H1 (cell line): ENCODE data around the gene CLVS2. TPM values are rescaled to one million over a fixed set of nuclear protein-coding genes. Genes with fewer than 3 reads are reported as not detected.

ENCODE experiments used
- CTCF ChIA-PET: fragments of 300-600 bp; sonication (Branson Sonifier 250); formaldehyde crosslinking; loops from one replicate; lab custom pipeline; 2021; ENCODE audit not compliant: partially characterized antibody; lab: Charles Lee
- POLR2A ChIA-PET: fragments of 300-600 bp; sonication (Branson Sonifier 250); formaldehyde crosslinking; loops from one replicate; lab custom pipeline; 2021; ENCODE audit warnings: inconsistent platforms; ENCODE audit not compliant: partially characterized antibody; lab: Charles Lee
- DNase-seq, 2 experiments: peaks; one replicate each; pipeline versions ENCODE4 v3.0.0 to v3.0.0-alpha.2; 2010 to 2022; ENCODE audit warnings: low spot score in 2 of 2, low read depth in 1 of 2, mixed read lengths in 1 of 2
- FAIRE-seq: peaks from 2 replicates; lab custom pipeline; 2011; peaks lifted over from hg19 to GRCh38; lab: Jason Lieb, UNC
- H2AFZ ChIP-seq: 2 replicates; pipeline ENCODE4 v1.8.1; 2012; ENCODE audit warnings: low read length, inconsistent platforms
- H2AK5ac ChIP-seq: 2 replicates; pipeline ENCODE4 v1.6.1; 2013; ENCODE audit warnings: low read depth, low read length
- H2BK120ac ChIP-seq: replicated peaks from 2 replicates; pipeline ENCODE3; 2013; ENCODE audit warnings: low read depth, low read length, inconsistent platforms
- H2BK12ac ChIP-seq: 2 replicates; pipeline ENCODE4 v1.6.1; 2013; ENCODE audit warnings: low read depth, low read length
- H2BK15ac ChIP-seq: 2 replicates; pipeline ENCODE4 v1.6.1; 2013; ENCODE audit warnings: low read length
- H2BK20ac ChIP-seq: 2 replicates; pipeline ENCODE4 v1.6.1; 2013; ENCODE audit warnings: low read length
- H2BK5ac ChIP-seq: 2 replicates; pipeline ENCODE4 v1.6.1; 2013; ENCODE audit warnings: low read depth, low read length
- H3K14ac ChIP-seq: 2 replicates; pipeline ENCODE4 v1.6.1; 2013; ENCODE audit warnings: inconsistent platforms; ENCODE audit not compliant: insufficient read length
- H3K18ac ChIP-seq: 2 replicates; pipeline ENCODE4 v1.6.1; 2013; ENCODE audit warnings: low read length; ENCODE audit errors: extremely low read depth
- H3K23ac ChIP-seq: 2 replicates; pipeline ENCODE4 v1.6.1; 2013; ENCODE audit warnings: inconsistent platforms; ENCODE audit not compliant: insufficient read length
- H3K23me2 ChIP-seq: 2 replicates; pipeline ENCODE4 v1.6.1; 2013; ENCODE audit warnings: low read depth, low read length
- H3K27ac ChIP-seq: 2 replicates; pipeline ENCODE4 v1.6.1; 2011; ENCODE audit warnings: low read depth, low read length, inconsistent platforms
- H3K27me3 ChIP-seq, 4 experiments: replicated peaks in 1 of 4; 1 replicate in 1 of 4; 2 replicates in 3 of 4; pipeline versions ENCODE4 v1.6.1 to v1.8.1; 2011 to 2013; ENCODE audit warnings: low read length in 3 of 4, mild to moderate bottlenecking in 3 of 4, inconsistent platforms in 2 of 4, mixed read lengths in 2 of 4, moderate library complexity in 1 of 4; ENCODE audit not compliant: control insufficient read depth in 3 of 4, insufficient read depth in 3 of 4; ENCODE audit errors: extremely low read depth in 1 of 4
- H3K36me3 ChIP-seq, 4 experiments: 2 replicates each; pipeline versions ENCODE4 v1.6.1 to v1.8.1; 2011 to 2013; ENCODE audit warnings: mild to moderate bottlenecking in 4 of 4, low read length in 3 of 4, moderate library complexity in 2 of 4, control low read depth in 1 of 4, inconsistent platforms in 1 of 4; ENCODE audit not compliant: insufficient read depth in 4 of 4, control insufficient read depth in 2 of 4
- H3K4ac ChIP-seq: replicated peaks from 2 replicates; pipeline ENCODE3; 2013; ENCODE audit warnings: low read length, low read depth, mixed read lengths, inconsistent platforms; ENCODE audit not compliant: insufficient read length
- H3K4me1 ChIP-seq, 4 experiments: replicated peaks in 1 of 4; 1 replicate in 1 of 4; 2 replicates in 3 of 4; pipeline versions ENCODE4 v1.6.1 to v1.8.1; 2011 to 2013; ENCODE audit warnings: low read length in 3 of 4, inconsistent platforms in 2 of 4, mixed read lengths in 1 of 4; ENCODE audit not compliant: insufficient read depth in 4 of 4, control insufficient read depth in 3 of 4
- H3K4me2 ChIP-seq, 2 experiments: 2 replicates each; pipeline versions ENCODE4 v1.6.1 to v1.8.1; 2011 to 2013; ENCODE audit warnings: low read depth in 2 of 2, low read length in 2 of 2, control low read depth in 1 of 2, inconsistent platforms in 1 of 2, mild to moderate bottlenecking in 1 of 2; ENCODE audit not compliant: insufficient read depth in 1 of 2
- H3K4me3 ChIP-seq, 4 experiments: fragments of 200-600, 300-600 bp in 1 of 4; sonication (generic), shearing (Covaris generic), sonication (Bioruptor Twin) in 1 of 4; 2 replicates each; pipeline versions ENCODE4 v1.5.1 to v1.8.1; 2011 to 2016; ENCODE audit warnings: low read length in 4 of 4, low read depth in 3 of 4, control low read depth in 2 of 4, inconsistent platforms in 2 of 4, mild to moderate bottlenecking in 2 of 4, mixed read lengths in 1 of 4, moderate library complexity in 1 of 4; ENCODE audit not compliant: insufficient read depth in 2 of 4; ENCODE audit errors: extremely low read depth in 1 of 4
- H3K56ac ChIP-seq: replicated peaks from 2 replicates; pipeline ENCODE3; 2013; ENCODE audit warnings: low read depth, mild to moderate bottlenecking, mixed read lengths, low read length, inconsistent platforms; ENCODE audit not compliant: insufficient read length
- H3K79me1 ChIP-seq: 2 replicates; pipeline ENCODE4 v1.6.1; 2013; ENCODE audit warnings: low read depth, low read length, control low read depth
- H3K79me2 ChIP-seq, 2 experiments: 2 replicates each; pipeline versions ENCODE4 v1.6.1 to v1.8.1; 2012 to 2013; ENCODE audit warnings: low read length in 2 of 2, mild to moderate bottlenecking in 2 of 2, inconsistent platforms in 1 of 2; ENCODE audit not compliant: insufficient read depth in 2 of 2, control insufficient read depth in 1 of 2
- H3K9ac ChIP-seq, 4 experiments: replicated peaks in 1 of 4; 1 replicate in 1 of 4; 2 replicates in 3 of 4; pipeline versions ENCODE4 v1.6.1 to v1.8.1; 2011 to 2013; ENCODE audit warnings: low read depth in 3 of 4, low read length in 3 of 4, control low read depth in 2 of 4, mild to moderate bottlenecking in 2 of 4, moderate library complexity in 2 of 4, inconsistent platforms in 1 of 4; ENCODE audit errors: extremely low read depth in 1 of 4
- H3K9me3 ChIP-seq, 2 experiments: 2 replicates each; pipeline versions ENCODE4 v1.6.1 to v1.8.1; 2012 to 2013; ENCODE audit warnings: mild to moderate bottlenecking in 2 of 2, moderate library complexity in 2 of 2, control low read depth in 1 of 2, inconsistent platforms in 1 of 2, low read depth in 1 of 2, low read length in 1 of 2, mixed read lengths in 1 of 2; ENCODE audit not compliant: insufficient read depth in 2 of 2
- H4K20me1 ChIP-seq, 2 experiments: replicated peaks in 1 of 2; 2 replicates each; pipeline versions ENCODE3 to v1.8.1; 2011 to 2013; ENCODE audit warnings: inconsistent platforms in 2 of 2, low read length in 2 of 2, mild to moderate bottlenecking in 1 of 2; ENCODE audit not compliant: insufficient read depth in 2 of 2, control insufficient read depth in 1 of 2
- H4K5ac ChIP-seq: 2 replicates; pipeline ENCODE4 v1.6.1; 2013; ENCODE audit warnings: low read length, low read depth, mixed read lengths, inconsistent platforms; ENCODE audit not compliant: insufficient read length
- H4K8ac ChIP-seq: 2 replicates; pipeline ENCODE4 v1.8.0; 2013; ENCODE audit warnings: mild to moderate bottlenecking, moderate library complexity, low read length, inconsistent platforms; ENCODE audit not compliant: insufficient read depth; ENCODE audit errors: extremely low read depth
- H4K91ac ChIP-seq: replicated peaks from 2 replicates; pipeline ENCODE3; 2013; ENCODE audit warnings: low read length, mixed read lengths, inconsistent platforms; ENCODE audit not compliant: insufficient read length
- CHD1 ChIP-seq: IDR thresholded peaks from 2 replicates; pipeline ENCODE4 v1.6.1; 2012; ENCODE audit warnings: low read depth, low read length, improper control_type of control experiment
- CTCF ChIP-seq, 3 experiments: IDR thresholded peaks; 1 replicate in 2 of 3; 2 replicates in 1 of 3; pipeline versions ENCODE4 v1.5.1 to v1.6.1; 2011; ENCODE audit warnings: low read length in 3 of 3, mild to moderate bottlenecking in 3 of 3, inconsistent platforms in 2 of 3, low read depth in 1 of 3, moderate library complexity in 1 of 3; ENCODE audit not compliant: insufficient read depth in 1 of 3; ENCODE audit errors: control extremely low read depth in 1 of 3
- FOSL1 ChIP-seq: IDR thresholded peaks from 2 replicates; pipeline ENCODE4 v1.6.1; 2011; ENCODE audit warnings: mild to moderate bottlenecking, low read depth, low read length, moderate library complexity; ENCODE audit not compliant: insufficient read depth
- PHF8 ChIP-seq: fragments of 200-600 bp; sonication (generic); conservative IDR thresholded peaks from 2 replicates; pipeline ENCODE4 v1.7.1; 2012; ENCODE audit warnings: low read depth, mild to moderate bottlenecking, inconsistent platforms, low read length, moderate library complexity
- POLR2A ChIP-seq, 2 experiments: IDR thresholded peaks; 1 replicate in 1 of 2; 2 replicates in 1 of 2; pipeline ENCODE4 v1.6.1; 2011; ENCODE audit warnings: low read depth in 2 of 2, low read length in 2 of 2, mild to moderate bottlenecking in 2 of 2; ENCODE audit errors: control extremely low read depth in 1 of 2
- POLR2AphosphoS5 ChIP-seq: IDR thresholded peaks from 2 replicates; pipeline ENCODE4 v1.6.1; 2011; ENCODE audit warnings: low read depth, low read length
- SIRT6 ChIP-seq: IDR thresholded peaks from one replicate; pipeline ENCODE4 v1.7.1; 2012; ENCODE audit warnings: low read length, inconsistent platforms
- ZNF274 ChIP-seq: IDR thresholded peaks from 2 replicates; pipeline ENCODE4 v1.7.0; 2012; ENCODE audit warnings: low read length, borderline replicate concordance; ENCODE audit errors: extremely low read depth
- WGBS, 2 experiments: shearing (Covaris generic) in 1 of 2; methylation state at CpG; one replicate each; pipeline versions ENCODE4 v1.1.6 to v1.1.7; 2013 to 2015; ENCODE audit warnings: low lambda C conversion rate in 2 of 2, mixed read lengths in 2 of 2, inconsistent platforms in 1 of 2, low coverage in 1 of 2, missing lambda C conversion rate in 1 of 2; ENCODE audit not compliant: insufficient replicate concordance in 2 of 2, insufficient coverage in 1 of 2, insufficient read length in 1 of 2; ENCODE audit errors: extremely low coverage in 1 of 2, missing lambda C conversion rate in 1 of 2; 5-methylcytosine and 5-hydroxymethylcytosine counted together
- polyA plus RNA-seq, 7 experiments: library from polyadenylated mRNA; depleted of rRNA in 3 of 7; stranded (reverse) in 5 of 7; unstranded in 2 of 7; fragments of >200 nt in 5 of 7; fragments of 200-250 nt in 2 of 7; gene quantifications; 1 replicate in 5 of 7; 2 replicates in 1 of 7; 4 replicates in 1 of 7; pipeline versions ENCODE4 v1.2.1 to v1.2.3, GENCODE V29; 2011 to 2013; ENCODE audit warnings: missing spikeins in 2 of 7, mixed read lengths in 2 of 7
- total RNA-seq: library from RNA; stranded (reverse); fragmentation: NEBNext Ultra II Directional; extraction: Animal tissue kit (Norgen Biotek cat#: 25700); gene quantifications from 2 replicates; pipeline ENCODE4 v1.2.1, GENCODE V29; 2021

CLVS2 gene
- total and polyA plus RNA-seq, 2 of the 8 experiments (the other 6 are each of a cell fraction or from before 2014, with no cell fraction given) = 0.30 to 0.73 TPM

- no peaks in the 10 kb centered on the region for H3K79me2 ChIP-seq
- H2BK20ac ChIP-seq = no peak overlapping the region
- no peak overlapping the region for H3K14ac ChIP-seq
- H3K9ac ChIP-seq = no peak overlapping the region
- ChIA-PET POLR2A (no interaction called here), CTCF (no interaction called here)
- no peak overlapping the region for H3K4ac ChIP-seq
- peaks cover 4% of the 10 kb centered on the region; the same call in 1 of the 2 replicates for H3K23me2 ChIP-seq
- no peaks in the 10 kb centered on the region for H3K9me3 ChIP-seq
- no peak overlapping the region for H3K56ac ChIP-seq
- H2AFZ ChIP-seq = no peak overlapping the region
- no peak overlapping the region for H2AK5ac ChIP-seq
- peaks cover 8 to 15% (median 12%) of the 10 kb centered on the region in 4 experiments for H3K27me3 ChIP-seq
- 95% methylated on average over 3 of the region's 3 CpGs; no CpG with 5 or more reads in 1 of the 2 experiments for WGBS, 2 experiments
- no peak overlapping the region for H2BK15ac ChIP-seq
- H4K8ac ChIP-seq = no peak overlapping the region
- no peak overlapping the region for H2BK120ac ChIP-seq
- H3K27ac ChIP-seq = no peak overlapping the region
- TF ChIP-seq ZNF274 (no peak), POLR2AphosphoS5 (no peak), FOSL1 (no peak), PHF8 (no peak), CHD1 (no peak), CTCF (IDR thresholded peaks at IDR 0.05; ENCODE audit: control extremely low read depth in 1 of 3, insufficient read depth in 1 of 3, low read depth in 1 of 3, low read length in 3 of 3) (no peak), POLR2A (IDR thresholded peaks at IDR 0.05; ENCODE audit: control extremely low read depth in 1 of 2, low read depth in 2 of 2, low read length in 2 of 2) (no peak), SIRT6 (no peak)
- FAIRE-seq (no peak), DNase-seq (no peak)
- no peak overlapping the region for H4K91ac ChIP-seq
- no peak overlapping the region for H3K4me3 ChIP-seq
- no peak overlapping the region for H2BK12ac ChIP-seq
- H2BK5ac ChIP-seq = no peak overlapping the region
- no peaks in the 10 kb centered on the region for H3K79me1 ChIP-seq
- H4K20me1 ChIP-seq = no peaks in the 10 kb centered on the region
- no peaks in the 10 kb centered on the region; a peak in 1 of 7 replicates for H3K4me1 ChIP-seq
- no peak overlapping the region for H3K18ac ChIP-seq
- no peak overlapping the region for H3K4me2 ChIP-seq
- H3K36me3 ChIP-seq = no peaks in the 10 kb centered on the region
- no peak overlapping the region for H4K5ac ChIP-seq
- no peak overlapping the region for H3K23ac ChIP-seq
Observed at GRCh38 chr6:123001540-123001939, 5.5 kb downstream of the CLVS2 start.
